Measurements from ENCODE around the gene RGCC. TPM values are rescaled to one million over a fixed set of nuclear protein-coding genes. Genes with fewer than 3 reads are reported as not detected.

RGCC gene
- total RNA-seq, 1 donor from 2014 or later: 139 TPM

- H3K4me1 Mint-ChIP-seq (ENCODE audit: low read depth): peaks cover 51% of the 10 kb centered on the region
- H3K9me3 Mint-ChIP-seq: no peaks in the 10 kb centered on the region
- peak; percentile 30 for DNase-seq (ENCODE audit: low spot score)
- peaks cover 22% of the 10 kb centered on the region for H3K27me3 Mint-ChIP-seq (ENCODE audit: insufficient read depth)
- peak overlapping the region; percentile 95 for H3K4me3 Mint-ChIP-seq
- peak overlapping the region; percentile 96 for H3K27ac Mint-ChIP-seq
- peaks cover 29% of the 10 kb centered on the region for H3K36me3 Mint-ChIP-seq (ENCODE audit: low read depth)
- intact Hi-C loops (cut with micrococcal nuclease): loop anchor here (1.0 to 10.0 kb wide), 11 partner anchors 8 to 817 kb away; partner anchors contain the start of genes AKAP11, KBTBD6, MTRF1 and NAA16
Observed at GRCh38 chr13:41457589-41458186, 338 bp downstream of the RGCC start.

GRCh38 chr13:41458187-41458760 is 924 bp downstream of the RGCC start:
- H3K4me3 Mint-ChIP-seq: peak overlapping the region; percentile 95
- DNase-seq (ENCODE audit: low spot score): peak; percentile 38
- H3K27me3 Mint-ChIP-seq (ENCODE audit: insufficient read depth): peaks cover 22% of the 10 kb centered on the region
- H3K9me3 Mint-ChIP-seq: no peaks in the 10 kb centered on the region
- H3K36me3 Mint-ChIP-seq (ENCODE audit: low read depth): peaks cover 35% of the 10 kb centered on the region
- peak overlapping the region; percentile 96 for H3K27ac Mint-ChIP-seq
- intact Hi-C loops (cut with micrococcal nuclease): loop anchor here (2.0 to 10.0 kb wide), 6 partner anchors 46 to 817 kb away; partner anchors contain the start of genes AKAP11, KBTBD6 and MTRF1
- H3K4me1 Mint-ChIP-seq (ENCODE audit: low read depth): peaks cover 57% of the 10 kb centered on the region

GRCh38 chr13:41458761-41459431 is 1.5 kb downstream of the RGCC start:
- no peaks in the 10 kb centered on the region for H3K9me3 Mint-ChIP-seq
- peaks cover 39% of the 10 kb centered on the region for H3K36me3 Mint-ChIP-seq (ENCODE audit: low read depth)
- H3K4me1 Mint-ChIP-seq (ENCODE audit: low read depth): peaks cover 63% of the 10 kb centered on the region
- H3K27me3 Mint-ChIP-seq (ENCODE audit: insufficient read depth): peaks cover 22% of the 10 kb centered on the region
- peak overlapping the region; percentile 96 for H3K27ac Mint-ChIP-seq
- peak; percentile 60 for DNase-seq (ENCODE audit: low spot score)
- intact Hi-C loops (cut with micrococcal nuclease): loop anchor here (1.0 to 10.0 kb wide), 9 partner anchors 47 to 816 kb away; partner anchors contain the start of genes AKAP11, KBTBD6 and MTRF1
- H3K4me3 Mint-ChIP-seq: peak overlapping the region; percentile 95

- no peak for DNase-seq (ENCODE audit: low spot score)
- Mint-ChIP-seq H3K4me3 (peak overlapping the region; percentile 95), H3K27ac (peak overlapping the region; percentile 96), H3K4me1 (ENCODE audit: low read depth) (peaks cover 69% of the 10 kb centered on the region), H3K36me3 (ENCODE audit: low read depth) (peaks cover 41% of the 10 kb centered on the region), H3K27me3 (ENCODE audit: insufficient read depth) (peaks cover 21% of the 10 kb centered on the region), H3K9me3 (no peaks in the 10 kb centered on the region)
- intact Hi-C loops (cut with micrococcal nuclease): loop anchor here (1.0 to 10.0 kb wide), 11 partner anchors 47 to 935 kb away; partner anchors contain the start of genes AKAP11, KBTBD6 and MTRF1
Observed at GRCh38 chr13:41459432-41460073, 2.2 kb downstream of the RGCC start.

GRCh38 chr13:41460074-41460465 is 2.7 kb downstream of the RGCC start:
- no peak for DNase-seq (ENCODE audit: low spot score)
- peaks cover 16% of the 10 kb centered on the region for H3K27me3 Mint-ChIP-seq (ENCODE audit: insufficient read depth)
- intact Hi-C loops (cut with micrococcal nuclease): loop anchor here (5.0 to 10.0 kb wide), 2 partner anchors 453 to 935 kb away; no protein-coding TSS in a partner anchor
- H3K36me3 Mint-ChIP-seq (ENCODE audit: low read depth): peaks cover 45% of the 10 kb centered on the region
- peaks cover 75% of the 10 kb centered on the region for H3K4me1 Mint-ChIP-seq (ENCODE audit: low read depth)
- H3K9me3 Mint-ChIP-seq: no peaks in the 10 kb centered on the region
- H3K27ac Mint-ChIP-seq: peak overlapping the region; percentile 96
- H3K4me3 Mint-ChIP-seq: peak overlapping the region; percentile 95

GRCh38 chr13:41460930-41461329 is 3.6 kb downstream of the RGCC start:
- H3K4me1 Mint-ChIP-seq (ENCODE audit: low read depth): peaks cover 81% of the 10 kb centered on the region
- intact Hi-C loops (cut with micrococcal nuclease): loop anchor here (5.0 to 10.0 kb wide), 2 partner anchors 454 to 934 kb away; no protein-coding TSS in a partner anchor
- no peak overlapping the region for H3K27ac Mint-ChIP-seq

GRCh38 chr13:41461527-41462139 is 4.3 kb downstream of the RGCC start:
- Mint-ChIP-seq H3K4me1 (ENCODE audit: low read depth) (peaks cover 81% of the 10 kb centered on the region), H3K27ac (peak overlapping the region; percentile 99), H3K36me3 (ENCODE audit: low read depth) (peaks cover 58% of the 10 kb centered on the region), H3K9me3 (no peaks in the 10 kb centered on the region), H3K27me3 (ENCODE audit: insufficient read depth) (peaks cover 1% of the 10 kb centered on the region), H3K4me3 (peak overlapping the region; percentile 78)
- intact Hi-C loops (cut with micrococcal nuclease): loop anchor here (5.0 to 10.0 kb wide), 2 partner anchors 454 to 933 kb away; no protein-coding TSS in a partner anchor
- no peak for DNase-seq (ENCODE audit: low spot score)

More at GRCh38 chr13:41460930-41461329, 3.6 kb downstream of the RGCC start:
- H3K36me3 Mint-ChIP-seq (ENCODE audit: low read depth): peaks cover 52% of the 10 kb centered on the region
- H3K27me3 Mint-ChIP-seq (ENCODE audit: insufficient read depth): peaks cover 8% of the 10 kb centered on the region
- H3K4me3 Mint-ChIP-seq: peak overlapping the region; percentile 95
- DNase-seq (ENCODE audit: low spot score): no peak
- no peaks in the 10 kb centered on the region for H3K9me3 Mint-ChIP-seq

GRCh38 chr13:41462427-41462826 is 5.1 kb downstream of the RGCC start:
- H3K36me3 Mint-ChIP-seq (ENCODE audit: low read depth): peaks cover 63% of the 10 kb centered on the region
- H3K9me3 Mint-ChIP-seq: no peaks in the 10 kb centered on the region
- DNase-seq (ENCODE audit: low spot score): no peak
- peak overlapping the region; percentile 99 for H3K27ac Mint-ChIP-seq
- peak overlapping the region; percentile 78 for H3K4me3 Mint-ChIP-seq
- peaks cover 85% of the 10 kb centered on the region for H3K4me1 Mint-ChIP-seq (ENCODE audit: low read depth)
- no peaks in the 10 kb centered on the region for H3K27me3 Mint-ChIP-seq (ENCODE audit: insufficient read depth)
- intact Hi-C loops (cut with micrococcal nuclease): loop anchor here (5.0 to 10.0 kb wide), 2 partner anchors 455 to 932 kb away; no protein-coding TSS in a partner anchor

- peak overlapping the region; percentile 80 for H3K4me3 Mint-ChIP-seq
- peak overlapping the region; percentile 96 for H3K27ac Mint-ChIP-seq
- DNase-seq (ENCODE audit: low spot score): peak; percentile 43
- intact Hi-C loops (cut with micrococcal nuclease): loop anchor here (2.0 to 10.0 kb wide), 4 partner anchors 403 to 931 kb away; partner anchors contain the start of gene WBP4
- no peaks in the 10 kb centered on the region for H3K27me3 Mint-ChIP-seq (ENCODE audit: insufficient read depth)
- H3K4me1 Mint-ChIP-seq (ENCODE audit: low read depth): peaks cover 92% of the 10 kb centered on the region
- no peaks in the 10 kb centered on the region for H3K9me3 Mint-ChIP-seq
- H3K36me3 Mint-ChIP-seq (ENCODE audit: low read depth): peaks cover 73% of the 10 kb centered on the region
Observed at GRCh38 chr13:41463838-41464602, 6.7 kb downstream of the RGCC start.

- Mint-ChIP-seq H3K9me3 (no peaks in the 10 kb centered on the region), H3K4me1 (ENCODE audit: low read depth) (peaks cover 90% of the 10 kb centered on the region), H3K27ac (peak overlapping the region; percentile 96), H3K36me3 (ENCODE audit: low read depth) (peaks cover 73% of the 10 kb centered on the region), H3K4me3 (peak overlapping the region; percentile 80), H3K27me3 (ENCODE audit: insufficient read depth) (no peaks in the 10 kb centered on the region)
- peak; percentile 89 for DNase-seq (ENCODE audit: low spot score)
- intact Hi-C loops (cut with micrococcal nuclease): loop anchor here (1.0 to 10.0 kb wide), 9 partner anchors 8 to 929 kb away; partner anchors contain the start of genes KBTBD7, RGCC and WBP4
Observed at GRCh38 chr13:41465241-41465847, 8.0 kb downstream of the RGCC start.

- intact Hi-C loops (cut with micrococcal nuclease): loop anchor here (1.0 to 10.0 kb wide), 9 partner anchors 9 to 929 kb away; partner anchors contain the start of genes KBTBD7, RGCC and WBP4
- Mint-ChIP-seq H3K4me3 (peak overlapping the region; percentile 80), H3K4me1 (ENCODE audit: low read depth) (peaks cover 86% of the 10 kb centered on the region), H3K9me3 (no peaks in the 10 kb centered on the region), H3K27ac (peak overlapping the region; percentile 96), H3K27me3 (ENCODE audit: insufficient read depth) (no peaks in the 10 kb centered on the region), H3K36me3 (ENCODE audit: low read depth) (peaks cover 72% of the 10 kb centered on the region)
- no peak for DNase-seq (ENCODE audit: low spot score)
Observed at GRCh38 chr13:41465898-41466320, 8.6 kb downstream of the RGCC start.

Measured in activated T-helper 1 cell treated with anti-CD3 and anti-CD28 coated beads, Interleukin-12 subunit alpha, Interleukin-12 subunit beta, Interleukin-2, Interleukin-4 antibody, amounts not matched to agents 30 ng/mL and 10 ng/mL and 1 ng/mL, durations not matched to agents 14 hours and 24 hours and 36 hours (primary cell).